Measurements from ENCODE around the gene TSPOAP1.

Gene TSPOAP1

GRCh38 chr17:58316260-58316960 is 12.2 kb downstream of the TSPOAP1 start:
- no peak for DNase-seq (ENCODE audit: low spot score)

GRCh38 chr17:58315750-58316149 is 12.8 kb downstream of the TSPOAP1 start:
- no peak for DNase-seq (ENCODE audit: low spot score)

GRCh38 chr17:58315281-58315711 is 13.3 kb downstream of the TSPOAP1 start:
- no peak for DNase-seq (ENCODE audit: low spot score)

- no peak for DNase-seq (ENCODE audit: low spot score)
These were observed 13.9 kb downstream of the TSPOAP1 start for GRCh38 chr17:58314706-58315015.

GRCh38 chr17:58313815-58314705 is 14.5 kb downstream of the TSPOAP1 start:
- DNase-seq (ENCODE audit: low spot score) = no peak

- DNase-seq (ENCODE audit: low spot score) = no peak
These were observed 15.8 kb downstream of the TSPOAP1 start for GRCh38 chr17:58312829-58313228.

GRCh38 chr17:58312021-58312630 is 16.5 kb downstream of the TSPOAP1 start:
- DNase-seq (ENCODE audit: low spot score) = no peak

GRCh38 chr17:58311429-58311894 is 17.1 kb downstream of the TSPOAP1 start:
- no peak for DNase-seq (ENCODE audit: low spot score)

- no peak for DNase-seq (ENCODE audit: low spot score)
These were observed 17.8 kb downstream of the TSPOAP1 start for GRCh38 chr17:58310511-58311428.

GRCh38 chr17:58309918-58310259 is 18.7 kb downstream of the TSPOAP1 start:
- DNase-seq (ENCODE audit: low spot score) = no peak

GRCh38 chr17:58308985-58309917 is 19.3 kb downstream of the TSPOAP1 start:
- no peak for DNase-seq (ENCODE audit: low spot score)

GRCh38 chr17:58308173-58308984 is 20.2 kb downstream of the TSPOAP1 start:
- no peak for DNase-seq (ENCODE audit: low spot score)

GRCh38 chr17:58307468-58308172 is 21.0 kb downstream of the TSPOAP1 start:
- DNase-seq (ENCODE audit: low spot score) = no peak

- DNase-seq (ENCODE audit: low spot score) = no peak
These were observed 22.3 kb downstream of the TSPOAP1 start for GRCh38 chr17:58306131-58306951.

GRCh38 chr17:58305626-58306025 is 23.0 kb downstream of the TSPOAP1 start:
- no peak for DNase-seq (ENCODE audit: low spot score)

- DNase-seq (ENCODE audit: low spot score) = no peak
These were observed 23.7 kb downstream of the TSPOAP1 start for GRCh38 chr17:58304750-58305486.

- peak; percentile 44 for DNase-seq (ENCODE audit: low spot score)
These were observed 24.4 kb downstream of the TSPOAP1 start for GRCh38 chr17:58303971-58304749.
